Measurements from ENCODE around the gene CDHR3. TPM values are rescaled to one million over a fixed set of nuclear protein-coding genes. Genes with fewer than 3 reads are reported as not detected.

CDHR3 gene
- total and polyA plus RNA-seq, 9 of the 15 experiments (the other 6 are each of a cell fraction or from before 2014, with no cell fraction given) = 0.03 to 0.66 (median 0.24) TPM; not detected in 1

GRCh38 chr7:106071999-106072714, 109.1 kb downstream of the CDHR3 start (continued):
- TF ChIP-seq CLOCK (CRISPR knock-in tag; IDR thresholded peaks at IDR 0.05; ENCODE audit: borderline replicate concordance) = no peak
- no peak for TF ChIP-seq STAT6 (CRISPR knock-in tag; IDR thresholded peaks at IDR 0.05)
- no peak for TF ChIP-seq PHF8 (IDR thresholded peaks at IDR 0.05; ENCODE audit: borderline replicate concordance, low read length)
- TF ChIP-seq TCF7L2 (IDR thresholded peaks at IDR 0.05; ENCODE audit: low read depth, low read length) = 0 out of 2 replicates have a peak, but pooled peaks have one; percentile 35
- TF ChIP-seq JUND (IDR thresholded peaks at IDR 0.05; ENCODE audit: borderline replicate concordance, low read depth, low read length) = peak; percentile 80; the same call in 1 of the 2 replicates
- peak; percentile 73; the same call in 2 of the 3 replicates for TF ChIP-seq JUND (tag; IDR thresholded peaks at IDR 0.05; ENCODE audit: borderline replicate concordance, low read depth, low read length)
- no peak for TF ChIP-seq DNMT1 (IDR thresholded peaks at IDR 0.05)
- no peak for TF ChIP-seq ZNF518B (CRISPR knock-in tag; IDR thresholded peaks at IDR 0.05)
- TF ChIP-seq BHLHE40 (IDR thresholded peaks at IDR 0.05; ENCODE audit: low read length) = peak; percentile 44; the same call in 1 of the 2 replicates
- TF ChIP-seq KHSRP (IDR thresholded peaks at IDR 0.05) = peak; percentile 84; the same call in 1 of the 2 replicates
- TF ChIP-seq ZNF274 (IDR thresholded peaks at IDR 0.05; ENCODE audit: borderline replicate concordance, low read depth, low read length) = no peak; the same call in 1 of the 2 replicates
- peak; percentile 91 for TF ChIP-seq MTA1 (IDR thresholded peaks at IDR 0.05; ENCODE audit: borderline replicate concordance)
- peak; percentile 88; the same call in 1 of the 2 replicates for TF ChIP-seq PHB2 (IDR thresholded peaks at IDR 0.05; ENCODE audit: low read depth)
- no peak for TF ChIP-seq ZNF212 (CRISPR knock-in tag; IDR thresholded peaks at IDR 0.05)
- TF ChIP-seq LCOR (CRISPR knock-in tag; IDR thresholded peaks at IDR 0.05) = peak; percentile 33; the same call in 1 of the 2 replicates
- peak; percentile 95 for TF ChIP-seq ZNF644 (tag; IDR thresholded peaks at IDR 0.05; ENCODE audit: low read depth)
- TF ChIP-seq NR1H2 (CRISPR knock-in tag; IDR thresholded peaks at IDR 0.05) = 0 out of 2 replicates have a peak, but pooled peaks have one; percentile 52
- peak; percentile 95 for TF ChIP-seq GATA2 (CRISPR knock-in tag; IDR thresholded peaks at IDR 0.05)
- TF ChIP-seq ESRRA (IDR thresholded peaks at IDR 0.05; ENCODE audit: borderline replicate concordance, low read depth) = peak; percentile 77; the same call in 1 of the 2 replicates

All from K562 (cell line).